Measurements from ENCODE around the gene SH2D2A.

- TF ChIP-seq, protein P1, sequence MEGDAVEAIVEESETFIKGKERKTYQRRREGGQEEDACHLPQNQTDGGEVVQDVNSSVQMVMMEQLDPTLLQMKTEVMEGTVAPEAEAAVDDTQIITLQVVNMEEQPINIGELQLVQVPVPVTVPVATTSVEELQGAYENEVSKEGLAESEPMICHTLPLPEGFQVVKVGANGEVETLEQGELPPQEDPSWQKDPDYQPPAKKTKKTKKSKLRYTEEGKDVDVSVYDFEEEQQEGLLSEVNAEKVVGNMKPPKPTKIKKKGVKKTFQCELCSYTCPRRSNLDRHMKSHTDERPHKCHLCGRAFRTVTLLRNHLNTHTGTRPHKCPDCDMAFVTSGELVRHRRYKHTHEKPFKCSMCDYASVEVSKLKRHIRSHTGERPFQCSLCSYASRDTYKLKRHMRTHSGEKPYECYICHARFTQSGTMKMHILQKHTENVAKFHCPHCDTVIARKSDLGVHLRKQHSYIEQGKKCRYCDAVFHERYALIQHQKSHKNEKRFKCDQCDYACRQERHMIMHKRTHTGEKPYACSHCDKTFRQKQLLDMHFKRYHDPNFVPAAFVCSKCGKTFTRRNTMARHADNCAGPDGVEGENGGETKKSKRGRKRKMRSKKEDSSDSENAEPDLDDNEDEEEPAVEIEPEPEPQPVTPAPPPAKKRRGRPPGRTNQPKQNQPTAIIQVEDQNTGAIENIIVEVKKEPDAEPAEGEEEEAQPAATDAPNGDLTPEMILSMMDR (IDR thresholded peaks at IDR 0.05), result no peak
- no peak for TF ChIP-seq EZH2 (IDR thresholded peaks at IDR 0.05; ENCODE audit: borderline replicate concordance, insufficient read depth, low read depth, low read length, poor library complexity, severe bottlenecking)
These were observed 20.1 kb downstream of the SH2D2A start for GRCh38 chr1:156796340-156797097.

All from B cell (primary cell).